Right lobe of liver (tissue), 4 donors: Measurements from ENCODE around the gene TBC1D10A.

Source experiments
- CTCF ChIP-seq, 4 donors: fragments of 200-600 bp in 3 of 4; fragments of 450-650 bp in 1 of 4; IDR thresholded peaks; one replicate each; pipeline versions ENCODE4 v1.5.1 to v1.8.0; 2016 to 2022; ENCODE audit warnings: antibody characterized with exemption in 4 of 4, mild to moderate bottlenecking in 2 of 4
- POLR2A ChIP-seq: fragments of 450-650 bp; IDR thresholded peaks from one replicate; pipeline ENCODE4 v1.6.1; 2017; ENCODE audit warnings: antibody characterized with exemption, mild to moderate bottlenecking
- donor health status: DM: no; HTN: no; CAD: no.
- donor health status: DM: no; HTN: no; CAD: no.
- donor health status: DM: no; HTN: yes; CAD: no.

GRCh38 chr22:30347255-30347892, 20.6 kb upstream of the TBC1D10A start:
- TF ChIP-seq CTCF (IDR thresholded peaks at IDR 0.05) (no peak), POLR2A (no peak)
